Activated CD8-positive, alpha-beta memory T cell treated with anti-CD3 and anti-CD28 coated beads for 36 hours (primary cell): ENCODE measurements around the gene PROZ. TPM values are rescaled to one million over a fixed set of nuclear protein-coding genes. Genes with fewer than 3 reads are reported as not detected.
"Not testable (repeated sequence)": the region's sequence is repeated elsewhere in the genome, so short reads cannot be mapped to it uniquely, and the experiment has no call there.

Experiments
- CTCF ChIA-PET: fragments of 350-600 bp; sonication (Branson Sonifier 250); formaldehyde crosslinking; loops from one replicate; lab custom pipeline; 2021; ENCODE audit warnings: antibody characterized with exemption; lab: Charles Lee
- POLR2A ChIA-PET: fragments of 350-600 bp; sonication (Branson Sonifier 250); formaldehyde crosslinking; loops from one replicate; lab custom pipeline; 2021; ENCODE audit warnings: antibody characterized with exemption; lab: Charles Lee
- total RNA-seq, 2 experiments: library from RNA; stranded (reverse); gene quantifications; one replicate each; pipeline ENCODE4 v1.2.3, GENCODE V29; 2021

The PROZ gene
- not detected for total RNA-seq

DNA sequence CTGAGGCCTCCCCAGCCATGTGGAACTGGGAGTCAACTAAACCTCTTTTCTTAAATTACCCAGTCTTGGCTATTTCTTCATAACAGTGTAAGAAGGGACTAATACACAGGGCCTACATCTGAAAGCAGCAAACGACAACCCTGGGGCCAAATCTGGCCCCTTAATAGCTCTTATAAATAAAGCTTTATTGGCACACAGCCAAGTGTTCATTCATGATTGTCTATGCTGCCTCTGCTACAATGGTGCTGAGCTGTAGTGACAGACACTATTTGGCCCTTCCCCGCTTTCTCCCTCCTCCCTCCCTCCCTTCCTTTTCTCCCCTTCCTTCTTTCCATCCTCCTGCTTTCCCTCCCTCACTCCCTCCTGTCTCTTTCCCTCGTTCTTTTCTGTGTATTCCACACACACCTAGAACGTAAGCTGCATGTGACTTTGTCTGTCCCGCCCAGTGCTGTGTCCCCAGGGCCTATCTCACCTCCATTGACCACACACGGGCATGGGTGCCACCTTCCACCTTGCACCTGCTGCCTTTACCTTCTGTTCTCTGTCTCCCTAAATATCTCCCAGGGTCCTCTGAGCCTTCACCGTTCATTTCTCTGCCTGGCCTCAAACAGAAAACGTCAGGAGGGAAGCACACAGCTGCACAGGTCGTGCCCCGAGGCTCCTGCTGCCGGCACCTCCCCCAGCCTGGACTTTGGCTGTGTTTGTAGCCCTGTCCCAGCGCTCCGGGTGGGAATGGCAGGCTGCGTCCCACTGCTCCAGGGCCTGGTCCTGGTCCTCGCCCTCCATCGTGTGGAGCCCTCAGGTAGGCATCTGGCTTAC lies at the start of gene PROZ:
TSS of gene PROZ (plus strand) at position 720 of the 819 bp plus-strand sequence. CDS start at position 733, 13 bp downstream.
- POLR2A ChIA-PET: no interaction called here
- CTCF ChIA-PET: interaction anchor here (0.7 kb wide), 1 partner anchor 9 kb away, joined by 3 read pairs; no protein-coding TSS in a partner anchor

DNA sequence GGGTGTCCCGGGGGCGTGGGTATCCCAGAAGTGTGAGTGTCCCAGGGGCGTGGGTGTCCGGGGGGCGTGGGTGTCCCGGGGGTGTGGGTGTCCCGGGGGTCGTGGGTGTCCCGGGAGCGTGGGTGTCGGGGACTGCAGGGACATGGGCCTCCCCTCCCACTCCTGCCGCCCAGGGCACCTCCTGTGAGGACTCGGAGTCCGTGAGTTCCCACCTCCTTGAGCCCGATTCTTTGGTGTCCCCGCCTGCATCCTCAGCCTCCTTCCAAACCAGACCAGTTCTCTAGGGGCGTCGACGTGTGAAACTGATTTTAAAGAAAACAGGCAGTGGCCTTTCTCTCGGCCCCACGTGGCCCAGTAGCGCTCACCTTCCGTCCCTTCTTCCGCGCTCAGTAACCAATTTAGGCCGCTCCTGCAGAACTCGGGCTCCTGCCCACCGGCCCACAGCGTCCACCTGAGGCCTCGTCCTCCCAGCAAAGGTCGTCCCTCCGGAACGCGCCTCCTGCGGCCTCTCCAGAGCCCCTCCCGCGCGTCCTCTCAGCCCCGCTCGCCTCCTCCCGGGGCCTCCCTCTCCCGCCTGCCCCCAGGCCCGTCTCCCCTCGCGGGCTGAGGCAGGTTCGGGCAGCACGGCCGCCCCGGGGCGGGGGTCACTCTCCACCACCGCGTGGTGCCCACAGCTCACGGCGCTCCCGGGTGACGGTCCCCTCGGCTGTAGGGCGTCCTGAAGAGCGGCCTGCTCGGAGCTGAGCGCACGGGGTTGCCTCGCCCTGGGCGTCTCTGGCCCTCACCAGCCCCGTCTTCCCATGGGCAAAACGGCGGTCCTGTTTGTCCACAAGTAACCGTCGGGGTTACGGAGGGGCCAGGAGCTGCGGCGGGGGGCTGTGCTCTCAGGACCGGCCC lies 49.0 kb upstream of the PROZ start:
- ChIA-PET CTCF (no interaction called here), POLR2A (no interaction called here)

- ChIA-PET CTCF (no interaction called here), POLR2A (no interaction called here)
Observed at GRCh38 chr13:113110048-113110851, 48.2 kb upstream of the PROZ start.

DNA sequence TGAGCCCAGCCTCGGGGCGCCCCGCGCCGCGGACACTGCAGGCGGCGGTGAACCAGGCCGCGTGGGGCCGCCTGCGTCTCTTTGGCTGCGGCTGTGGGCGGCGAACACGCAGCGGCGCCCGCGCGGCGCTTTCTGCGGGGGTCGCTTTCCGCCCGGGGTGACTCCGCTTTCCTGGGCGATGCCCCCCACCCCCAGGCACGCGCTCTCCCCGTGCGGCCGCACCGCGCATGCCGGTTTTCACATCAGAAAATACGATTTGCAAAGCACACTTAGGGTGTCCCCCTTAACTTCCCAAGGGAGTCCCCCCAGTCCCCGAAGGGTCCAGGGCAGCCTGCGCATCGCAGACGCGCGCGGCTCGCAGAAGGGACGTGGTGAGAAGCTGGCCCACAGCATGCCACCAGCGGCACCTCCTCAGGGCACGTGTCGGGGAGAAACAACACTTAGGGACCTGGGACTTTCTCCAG lies 47.6 kb upstream of the PROZ start:
- CTCF ChIA-PET: no interaction called here
- POLR2A ChIA-PET: no interaction called here

DNA sequence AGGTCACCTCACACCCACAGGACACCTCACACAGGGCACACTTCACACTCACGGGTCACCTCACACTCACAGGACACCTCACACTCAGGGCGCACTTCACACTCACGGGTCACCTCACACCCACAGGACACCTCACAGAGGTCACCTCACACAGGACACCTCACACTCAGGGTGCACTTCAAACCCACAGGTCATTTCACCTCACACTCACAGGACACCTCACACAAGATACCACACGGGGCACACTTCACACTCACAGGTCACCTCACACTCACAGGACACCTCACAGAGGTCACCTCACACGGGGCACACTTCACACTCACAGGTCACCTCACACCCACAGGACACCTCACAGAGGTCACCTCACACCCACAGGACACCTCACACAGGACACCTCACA lies 46.6 kb upstream of the PROZ start:
- POLR2A ChIA-PET, CTCF ChIA-PET: not testable (repeated sequence)

- POLR2A ChIA-PET, CTCF ChIA-PET: not testable (repeated sequence)
Observed at GRCh38 chr13:113112475-113112874, 46.0 kb upstream of the PROZ start.

GRCh38 chr13:113112893-113113845 lies 45.3 kb upstream of the PROZ start:
- ChIA-PET CTCF (interaction anchor here (0.6 kb wide), 1 partner anchor 221 kb away, joined by 3 read pairs; no protein-coding TSS in a partner anchor), POLR2A (no interaction called here)

DNA sequence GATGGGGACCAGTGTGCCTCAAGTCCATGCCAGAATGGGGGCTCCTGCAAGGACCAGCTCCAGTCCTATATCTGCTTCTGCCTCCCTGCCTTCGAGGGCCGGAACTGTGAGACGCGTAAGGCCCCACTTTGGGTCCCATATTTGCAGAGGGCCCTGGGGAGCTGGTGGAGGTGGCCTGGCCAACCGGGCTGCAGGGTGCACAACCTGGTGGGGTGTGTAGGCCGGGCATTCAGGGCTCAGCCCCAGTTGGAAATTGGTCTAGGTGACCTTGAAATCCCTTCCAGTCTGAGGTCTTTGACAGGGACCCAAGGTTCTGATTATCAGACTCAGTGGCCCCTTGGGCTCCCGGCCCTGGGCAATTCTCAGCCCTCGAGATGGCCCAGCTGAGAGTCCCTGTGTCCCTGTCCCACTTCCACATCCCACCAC lies 44.6 kb upstream of the PROZ start:
- ChIA-PET POLR2A (no interaction called here), CTCF (no interaction called here)

- ChIA-PET POLR2A (no interaction called here), CTCF (no interaction called here)
Observed at GRCh38 chr13:113114511-113115362, 43.7 kb upstream of the PROZ start.

DNA sequence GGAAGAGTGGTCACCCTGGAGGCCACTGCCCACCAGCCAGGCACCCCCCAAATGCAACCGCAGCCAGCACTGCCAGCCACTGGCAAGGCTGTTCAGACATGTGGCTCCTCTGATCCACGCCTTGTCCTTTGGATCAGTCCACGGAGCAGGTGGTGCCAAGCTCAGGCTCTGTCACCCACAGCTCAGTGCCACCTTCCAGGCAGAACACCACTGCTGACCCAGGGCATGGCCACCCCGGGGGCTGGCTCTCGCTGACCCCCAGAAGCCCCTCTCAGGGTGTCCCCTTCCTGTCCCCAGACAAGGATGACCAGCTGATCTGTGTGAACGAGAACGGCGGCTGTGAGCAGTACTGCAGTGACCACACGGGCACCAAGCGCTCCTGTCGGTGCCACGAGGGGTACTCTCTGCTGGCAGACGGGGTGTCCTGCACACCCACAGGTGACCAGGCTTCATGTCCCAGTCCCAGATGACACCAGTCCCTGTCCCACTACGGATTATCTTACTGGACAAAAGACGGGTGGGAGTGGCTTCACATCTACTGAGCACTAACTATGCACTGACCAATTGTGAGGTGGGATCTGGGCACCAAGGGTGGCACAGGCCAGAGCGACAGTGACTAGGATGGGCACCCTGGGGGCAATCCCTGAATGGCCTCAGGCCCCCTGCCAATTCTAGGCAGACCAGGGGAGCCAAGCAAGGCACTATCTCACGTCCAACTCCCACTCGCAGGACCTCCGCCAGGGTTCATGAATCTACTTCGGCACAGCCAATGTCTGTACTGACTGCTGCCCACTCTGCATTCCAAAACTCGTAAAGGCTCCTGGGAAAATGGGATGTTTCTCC lies 42.9 kb upstream of the PROZ start:
- ChIA-PET CTCF (no interaction called here), POLR2A (no interaction called here)

GRCh38 chr13:113116206-113116800 lies 42.1 kb upstream of the PROZ start:
- ChIA-PET POLR2A (no interaction called here), CTCF (no interaction called here)

GRCh38 chr13:113116871-113117271 lies 41.6 kb upstream of the PROZ start:
- POLR2A ChIA-PET: no interaction called here
- CTCF ChIA-PET: no interaction called here

GRCh38 chr13:113117335-113117872 lies 41.0 kb upstream of the PROZ start:
- ChIA-PET CTCF (no interaction called here), POLR2A (no interaction called here)

DNA sequence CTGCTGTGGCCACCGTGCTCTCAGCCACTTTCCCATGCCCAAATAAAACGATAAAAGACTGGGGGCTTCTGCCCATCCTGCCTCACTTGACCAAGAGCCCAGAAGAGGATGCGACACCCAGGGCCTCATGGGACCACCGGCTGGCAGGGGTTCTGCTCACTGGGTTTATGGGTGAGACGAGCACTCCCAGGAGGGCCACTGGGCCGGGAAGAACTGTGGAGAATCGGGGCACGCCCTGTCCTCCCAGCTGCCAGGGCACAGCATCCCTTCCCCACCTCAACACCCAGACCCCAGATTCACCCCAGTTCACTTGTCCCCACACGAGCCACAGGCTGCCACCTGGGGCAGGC lies 40.6 kb upstream of the PROZ start:
- ChIA-PET POLR2A (no interaction called here), CTCF (no interaction called here)

- CTCF ChIA-PET: no interaction called here
- POLR2A ChIA-PET: no interaction called here
Observed at GRCh38 chr13:113118261-113119021, 40.0 kb upstream of the PROZ start.
